KMS-11 (cell line): ENCODE measurements around the gene WDR53.
"Not testable (repeated sequence)": the region's sequence is repeated elsewhere in the genome, so short reads cannot be mapped to it uniquely, and the experiment has no call there.

Experiments
- H2AFZ ChIP-seq: fragments of 200-600 bp; sonication (generic); 2 replicates; pipeline ENCODE4 v1.6.1; 2016; ENCODE audit warnings: antibody characterized with exemption, mixed run types, low read depth
- H3K27ac ChIP-seq: fragments of 200-600 bp; sonication (generic); 2 replicates; pipeline ENCODE4 v1.6.1; 2016; ENCODE audit warnings: mild to moderate bottlenecking, mixed run types
- H3K27me3 ChIP-seq: fragments of 200-600 bp; sonication (generic); 2 replicates; pipeline ENCODE4 v1.6.1; 2017; ENCODE audit warnings: mild to moderate bottlenecking, low read depth, mixed run types, moderate library complexity; ENCODE audit not compliant: insufficient read depth
- H3K36me3 ChIP-seq: fragments of 200-600 bp; sonication (generic); 2 replicates; pipeline ENCODE4 v1.6.1; 2017; ENCODE audit warnings: mild to moderate bottlenecking, mixed run types; ENCODE audit not compliant: insufficient read depth
- H3K4me1 ChIP-seq: fragments of 200-600 bp; sonication (generic); 2 replicates; pipeline ENCODE4 v1.6.1; 2016; ENCODE audit warnings: mild to moderate bottlenecking, low read depth, mixed run types; ENCODE audit not compliant: poor library complexity, severe bottlenecking
- H3K4me2 ChIP-seq: fragments of 200-600 bp; sonication (generic); 2 replicates; pipeline ENCODE4 v1.7.0; 2016; ENCODE audit warnings: mild to moderate bottlenecking, mixed run types
- H3K4me3 ChIP-seq: fragments of 200-600 bp; sonication (generic); IDR thresholded peaks from 2 replicates; pipeline ENCODE4 v1.6.1; 2017; ENCODE audit warnings: low read depth, low read length, mixed read lengths; ENCODE audit not compliant: insufficient read depth
- H3K79me2 ChIP-seq: fragments of 200-600 bp; sonication (generic); 2 replicates; pipeline ENCODE4 v1.6.1; 2016; ENCODE audit warnings: low read depth, mixed run types; ENCODE audit not compliant: insufficient read depth
- H3K9ac ChIP-seq: fragments of 200-600 bp; sonication (generic); 2 replicates; pipeline ENCODE4 v1.6.1; 2016; ENCODE audit warnings: mild to moderate bottlenecking, mixed run types
- H4K20me1 ChIP-seq: fragments of 200-600 bp; sonication (generic); 2 replicates; pipeline ENCODE4 v1.6.1; 2016; ENCODE audit warnings: mild to moderate bottlenecking, mixed run types; ENCODE audit not compliant: insufficient read depth
- CTCF ChIP-seq: fragments of 200-600 bp; sonication (generic); conservative IDR thresholded peaks from 2 replicates; pipeline ENCODE4 v1.6.1; 2017; ENCODE audit warnings: low read depth, mild to moderate bottlenecking, antibody characterized with exemption, low read length, moderate library complexity, mixed read lengths

Gene WDR53

GRCh38 chr3:196517162-196517800, 51.1 kb downstream of the WDR53 start:
- Histone ChIP-seq H3K27ac (peak overlapping the region; percentile 39; the same call in 1 of the 2 replicates), H3K27me3 (no peaks in the 10 kb centered on the region), H3K4me2 (peak overlapping the region; percentile 66), H3K36me3 (no peaks in the 10 kb centered on the region), H3K4me3 (no peak overlapping the region), H3K79me2 (no peaks in the 10 kb centered on the region), H3K9ac (no peak overlapping the region; the same call in 1 of the 2 replicates), H2AFZ (0 out of 2 replicates have a peak overlapping the region, but pooled peaks have one; percentile 31), H4K20me1 (no peaks in the 10 kb centered on the region), H3K4me1 (peaks cover 45% of the 10 kb centered on the region)
- no peak for TF ChIP-seq CTCF

- Histone ChIP-seq H3K79me2 (no peaks in the 10 kb centered on the region), H3K4me3 (no peak within 1 kb of the TSS), H3K36me3 (no peaks in the 10 kb centered on the region), H2AFZ (no peak within 1 kb of the TSS), H3K4me2 (no peak within 1 kb of the TSS), H3K9ac (no peak within 1 kb of the TSS), H3K27ac (no peak within 1 kb of the TSS), H4K20me1 (no peaks in the 10 kb centered on the region), H3K27me3 (no peaks in the 10 kb centered on the region), H3K4me1 (peaks cover 52% of the 10 kb centered on the region)
- TF ChIP-seq CTCF, result no peak
Measured at GRCh38 chr3:196514913-196515621, 53.3 kb downstream of the WDR53 start, which contains the start of gene SMCO1. Gene SMCO1 (minus strand): TSS chr3:196515346. CDS start chr3:196515209, 137 bp downstream.

GRCh38 chr3:196514350-196514716, 54.0 kb downstream of the WDR53 start:
- H4K20me1 ChIP-seq, result no peaks in the 10 kb centered on the region
- H3K4me1 ChIP-seq, result peaks cover 49% of the 10 kb centered on the region
- no peak overlapping the region for H3K4me2 ChIP-seq
- no peak for TF ChIP-seq CTCF
- H3K9ac ChIP-seq, result no peak overlapping the region
- no peaks in the 10 kb centered on the region for H3K36me3 ChIP-seq
- no peak overlapping the region for H2AFZ ChIP-seq
- no peak overlapping the region for H3K27ac ChIP-seq
- H3K4me3 ChIP-seq, result no peak overlapping the region
- no peaks in the 10 kb centered on the region for H3K79me2 ChIP-seq
- H3K27me3 ChIP-seq, result no peaks in the 10 kb centered on the region

- Histone ChIP-seq H3K4me1 (peaks cover 44% of the 10 kb centered on the region), H3K79me2 (no peaks in the 10 kb centered on the region), H3K27ac (no peak overlapping the region), H2AFZ (no peak overlapping the region), H3K4me2 (no peak overlapping the region), H4K20me1 (no peaks in the 10 kb centered on the region), H3K4me3 (no peak overlapping the region), H3K36me3 (no peaks in the 10 kb centered on the region), H3K27me3 (no peaks in the 10 kb centered on the region), H3K9ac (no peak overlapping the region)
- no peak for TF ChIP-seq CTCF
Measured at GRCh38 chr3:196513697-196514349, 54.5 kb downstream of the WDR53 start.

- not testable (repeated sequence) for H2AFZ ChIP-seq, H3K79me2 ChIP-seq, H3K4me3 ChIP-seq, H3K27me3 ChIP-seq, H3K36me3 ChIP-seq, H4K20me1 ChIP-seq, H3K9ac ChIP-seq, H3K27ac ChIP-seq
- Histone ChIP-seq H3K4me2 (peak overlapping the region; percentile 31), H3K4me1 (peaks cover 24% of the 10 kb centered on the region)
Measured at GRCh38 chr3:196511646-196512425, 56.5 kb downstream of the WDR53 start.

GRCh38 chr3:196511108-196511507, 57.2 kb downstream of the WDR53 start:
- not testable (repeated sequence) for H3K9ac ChIP-seq, H3K4me2 ChIP-seq, H3K27me3 ChIP-seq, H3K27ac ChIP-seq, H3K4me3 ChIP-seq, H3K79me2 ChIP-seq, H3K36me3 ChIP-seq, H4K20me1 ChIP-seq, H2AFZ ChIP-seq
- H3K4me1 ChIP-seq, result peaks cover 20% of the 10 kb centered on the region
